ENCODE measurements around the gene PROK1.
A peak's percentile ranks its signal among the peaks of the same experiment; 100 is the strongest.
"Not testable (repeated sequence)": the region's sequence is repeated elsewhere in the genome, so short reads cannot be mapped to it uniquely, and the experiment has no call there.

Gene PROK1

GRCh38 chr1:110434946-110435345 is 16.0 kb upstream of the PROK1 start:
- no peak for DNase-seq

- DNase-seq: no peak
Observed at GRCh38 chr1:110436635-110437034, 14.3 kb upstream of the PROK1 start.

GRCh38 chr1:110437645-110438299 is 13.2 kb upstream of the PROK1 start:
- not testable (repeated sequence) for DNase-seq

GRCh38 chr1:110438893-110439292 is 12.1 kb upstream of the PROK1 start:
- DNase-seq: no peak

- not testable (repeated sequence) for DNase-seq
Observed at GRCh38 chr1:110439873-110440272, 11.1 kb upstream of the PROK1 start.

- no peak for DNase-seq
Observed at GRCh38 chr1:110440877-110441276, 10.1 kb upstream of the PROK1 start.

- no peak for DNase-seq
Observed at GRCh38 chr1:110441888-110442287, 9.1 kb upstream of the PROK1 start.

- DNase-seq: no peak
Observed at GRCh38 chr1:110443451-110443850, 7.5 kb upstream of the PROK1 start.

GRCh38 chr1:110444561-110444960 is 6.4 kb upstream of the PROK1 start:
- DNase-seq: no peak

- DNase-seq: no peak
Observed at GRCh38 chr1:110449661-110450651, 993 bp upstream of the PROK1 start.

GRCh38 chr1:110452330-110452729 is 1.4 kb downstream of the PROK1 start:
- no peak for DNase-seq

GRCh38 chr1:110453829-110454228 is 2.9 kb downstream of the PROK1 start:
- no peak for DNase-seq

- no peak for DNase-seq
Observed at GRCh38 chr1:110454328-110454727, 3.4 kb downstream of the PROK1 start.

- no peak for DNase-seq
Observed at GRCh38 chr1:110455151-110455550, 4.2 kb downstream of the PROK1 start.

GRCh38 chr1:110457206-110457605 is 6.3 kb downstream of the PROK1 start:
- DNase-seq: no peak

GRCh38 chr1:110460253-110461220 is 9.6 kb downstream of the PROK1 start:
- DNase-seq: peak; percentile 85 to 90

- DNase-seq: no peak
Observed at GRCh38 chr1:110462093-110462492, 11.1 kb downstream of the PROK1 start.

GRCh38 chr1:110462964-110463363 is 12.0 kb downstream of the PROK1 start:
- DNase-seq: no peak

GRCh38 chr1:110463725-110464124 is 12.8 kb downstream of the PROK1 start:
- no peak for DNase-seq

- no peak for DNase-seq
Observed at GRCh38 chr1:110464340-110464739, 13.4 kb downstream of the PROK1 start.

GRCh38 chr1:110465038-110465813 is 14.3 kb downstream of the PROK1 start:
- no peak for DNase-seq

GRCh38 chr1:110465814-110466380 is 14.9 kb downstream of the PROK1 start:
- no peak for DNase-seq

Measured in stimulated activated CD4-positive, alpha-beta T cell treated with anti-CD3 and anti-CD28 coated beads, Interleukin-2, amount 100 ng/mL, for 48 hours (primary cell).